ENCODE results near the gene ACHE. TPM values are rescaled to one million over a fixed set of nuclear protein-coding genes. Genes with fewer than 3 reads are reported as not detected.
A peak's percentile ranks its signal among the peaks of the same experiment; 100 is the strongest.

ACHE gene
- total and polyA plus RNA-seq, 2 donors (not counting 1 experiment from before 2014, with no cell fraction given): under 0.01 to 0.07 TPM

GRCh38 chr7:100854146-100854895, 41.4 kb downstream of the ACHE start:
- Histone ChIP-seq H3K4me1 (ENCODE audit: control insufficient read depth, extremely low read depth, insufficient read depth, low read length) (peaks cover 4% of the 10 kb centered on the region), H3K9me3 (ENCODE audit: control insufficient read depth, insufficient read depth, low read depth, low read length) (no peaks in the 10 kb centered on the region), H3K27me3 (ENCODE audit: control insufficient read depth, insufficient read depth, low read length) (no peaks in the 10 kb centered on the region), H3K36me3 (ENCODE audit: control insufficient read depth, insufficient read depth, low read length) (peaks cover 5% of the 10 kb centered on the region), H3K9ac (ENCODE audit: insufficient read depth, low read length) (no peak overlapping the region), H2AFZ (ENCODE audit: low read length) (no peak overlapping the region), H3K27ac (ENCODE audit: insufficient read depth, low read length) (no peak overlapping the region), H3K4me3 (replicated peaks in 1 of 4; ENCODE audit: control extremely low read depth in 1 of 4, insufficient read depth in 1 of 4, low read depth in 3 of 4, low read length in 4 of 4) (no peak overlapping the region), H3K79me2 (ENCODE audit: control insufficient read depth, insufficient read depth, low read length) (peaks cover 2% of the 10 kb centered on the region), H4K20me1 (ENCODE audit: control insufficient read depth, extremely low read depth, insufficient read depth, low read length) (no peaks in the 10 kb centered on the region), H3K4me2 (ENCODE audit: extremely low read depth, insufficient read depth, low read length) (no peak overlapping the region)
- no peak for DNase-seq (ENCODE audit: low read depth in 2 of 2)
- TF ChIP-seq EZH2 (IDR thresholded peaks at IDR 0.05; ENCODE audit: low read length, missing control alignments) (no peak), CTCF (conservative IDR thresholded peaks at IDR 0.05 in 1 of 2, IDR thresholded peaks at IDR 0.05 in 1 of 2; ENCODE audit: low read depth in 1 of 2, low read length in 2 of 2) (no peak)

GRCh38 chr7:100852048-100852872, 43.4 kb downstream of the ACHE start, which contains the start of gene SLC12A9:
SLC12A9 (plus strand) TSS chr7:100852713; CDS start chr7:100854198, 1,485 bp downstream.
- Histone ChIP-seq H2AFZ (ENCODE audit: low read length) (peak within 1 kb of the TSS; percentile 78), H3K4me1 (ENCODE audit: control insufficient read depth, extremely low read depth, insufficient read depth, low read length) (peaks cover 4% of the 10 kb centered on the region), H4K20me1 (ENCODE audit: control insufficient read depth, extremely low read depth, insufficient read depth, low read length) (no peaks in the 10 kb centered on the region), H3K27me3 (ENCODE audit: control insufficient read depth, insufficient read depth, low read length) (no peaks in the 10 kb centered on the region), H3K9ac (ENCODE audit: insufficient read depth, low read length) (peak within 1 kb of the TSS; percentile 46), H3K4me2 (ENCODE audit: extremely low read depth, insufficient read depth, low read length) (peak within 1 kb of the TSS; percentile 92), H3K9me3 (ENCODE audit: control insufficient read depth, insufficient read depth, low read depth, low read length) (no peaks in the 10 kb centered on the region), H3K4me3 (replicated peaks in 1 of 4; ENCODE audit: control extremely low read depth in 1 of 4, insufficient read depth in 1 of 4, low read depth in 3 of 4, low read length in 4 of 4) (peak within 1 kb of the TSS; percentile 49 to 83 (median 54)), H3K36me3 (ENCODE audit: control insufficient read depth, insufficient read depth, low read length) (peaks cover 5% of the 10 kb centered on the region), H3K79me2 (ENCODE audit: control insufficient read depth, insufficient read depth, low read length) (peaks cover 2% of the 10 kb centered on the region), H3K27ac (ENCODE audit: insufficient read depth, low read length) (no peak within 1 kb of the TSS)
- peak; percentile 86 to 88 for DNase-seq (ENCODE audit: low read depth in 2 of 2)
- TF ChIP-seq EZH2 (IDR thresholded peaks at IDR 0.05; ENCODE audit: low read length, missing control alignments) (no peak), CTCF (conservative IDR thresholded peaks at IDR 0.05 in 1 of 2, IDR thresholded peaks at IDR 0.05 in 1 of 2; ENCODE audit: low read depth in 1 of 2, low read length in 2 of 2) (peak; percentile 83 to 91)

DNA sequence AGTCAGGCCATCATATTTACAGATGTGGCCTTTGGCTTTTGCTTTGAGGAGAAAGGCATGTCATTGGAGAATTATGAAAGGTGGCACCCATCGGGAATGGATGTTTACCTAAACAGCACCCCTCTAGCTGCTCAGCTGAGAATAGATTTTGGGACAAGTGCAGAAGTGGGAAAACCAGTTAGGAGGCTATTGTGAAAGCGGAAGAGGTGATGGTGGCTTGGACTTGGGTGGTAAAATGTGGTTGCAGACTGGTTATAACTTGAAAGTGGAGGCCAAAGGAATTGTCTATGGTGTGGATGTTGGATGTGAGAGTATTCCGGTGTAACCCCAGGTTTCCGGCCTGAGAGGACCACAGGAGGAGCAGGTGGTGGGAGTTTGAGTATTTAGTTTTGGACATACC, 48.3 kb downstream of the ACHE start:
- no peaks in the 10 kb centered on the region for H3K79me2 ChIP-seq (ENCODE audit: control insufficient read depth, insufficient read depth, low read length)
- H3K27ac ChIP-seq (ENCODE audit: insufficient read depth, low read length): no peak overlapping the region
- H3K9ac ChIP-seq (ENCODE audit: insufficient read depth, low read length): no peak overlapping the region
- H4K20me1 ChIP-seq (ENCODE audit: control insufficient read depth, extremely low read depth, insufficient read depth, low read length): no peaks in the 10 kb centered on the region
- H2AFZ ChIP-seq (ENCODE audit: low read length): no peak overlapping the region
- TF ChIP-seq EZH2 (IDR thresholded peaks at IDR 0.05; ENCODE audit: low read length, missing control alignments): no peak
- no peak for TF ChIP-seq CTCF (conservative IDR thresholded peaks at IDR 0.05 in 1 of 2, IDR thresholded peaks at IDR 0.05 in 1 of 2; ENCODE audit: low read depth in 1 of 2, low read length in 2 of 2)
- DNase-seq (ENCODE audit: low read depth in 2 of 2): no peak
- H3K27me3 ChIP-seq (ENCODE audit: control insufficient read depth, insufficient read depth, low read length): no peaks in the 10 kb centered on the region
- H3K36me3 ChIP-seq (ENCODE audit: control insufficient read depth, insufficient read depth, low read length): no peaks in the 10 kb centered on the region
- no peaks in the 10 kb centered on the region for H3K9me3 ChIP-seq (ENCODE audit: control insufficient read depth, insufficient read depth, low read depth, low read length)
- H3K4me2 ChIP-seq (ENCODE audit: extremely low read depth, insufficient read depth, low read length): no peak overlapping the region
- H3K4me3 ChIP-seq (replicated peaks in 1 of 4; ENCODE audit: control extremely low read depth in 1 of 4, insufficient read depth in 1 of 4, low read depth in 3 of 4, low read length in 4 of 4): no peak overlapping the region
- H3K4me1 ChIP-seq (ENCODE audit: control insufficient read depth, extremely low read depth, insufficient read depth, low read length): peaks cover 4% of the 10 kb centered on the region
